WTC11 (cell line): ENCODE data around the gene TMEM178B. TPM values are rescaled to one million over a fixed set of nuclear protein-coding genes. Genes with fewer than 3 reads are reported as not detected.

Experiments
- ATAC-seq: fragments of 200-7000 bp; cut with Tn5 transposase; 2 replicates; pipeline ENCODE4 v1.10.0; 2021; ENCODE audit warnings: mild to moderate bottlenecking, moderate library complexity
- CTCF ChIA-PET: fragments of 300-600 bp; sonication (Branson Sonifier 250); formaldehyde crosslinking; loops from one replicate; lab custom pipeline; 2021; ENCODE audit warnings: antibody characterized with exemption; lab: Charles Lee
- POLR2A ChIA-PET: fragments of 350-600 bp; sonication (Branson Sonifier 250); formaldehyde crosslinking; loops from one replicate; lab custom pipeline; 2021; ENCODE audit warnings: antibody characterized with exemption; lab: Charles Lee
- DNase-seq: peaks from one replicate; pipeline ENCODE4 v3.0.0; 2021; ENCODE audit warnings: low spot score
- H3K27ac Mint-ChIP-seq: 2 replicates; pipeline ENCODE4 v1.8.0; 2021; ENCODE audit warnings: mixed read lengths
- H3K27me3 Mint-ChIP-seq: 2 replicates; pipeline ENCODE4 v1.8.0; 2021; ENCODE audit warnings: low read depth, mild to moderate bottlenecking, moderate library complexity, mixed read lengths
- H3K36me3 Mint-ChIP-seq: 2 replicates; pipeline ENCODE4 v1.8.0; 2021; ENCODE audit warnings: mixed read lengths
- H3K4me1 Mint-ChIP-seq: 2 replicates; pipeline ENCODE4 v1.8.0; 2022; ENCODE audit warnings: mixed read lengths
- H3K4me3 Mint-ChIP-seq: 2 replicates; pipeline ENCODE4 v1.8.0; 2021; ENCODE audit warnings: mild to moderate bottlenecking, moderate library complexity, mixed read lengths
- H3K9me3 Mint-ChIP-seq: 2 replicates; pipeline ENCODE4 v1.8.0; 2021; ENCODE audit warnings: mixed read lengths
- ELF4 ChIP-seq: sonication (generic); formaldehyde crosslinking; IDR thresholded peaks from 2 replicates; pipeline ENCODE4 v1.8.1; 2022; ENCODE audit warnings: low read depth, mild to moderate bottlenecking, moderate library complexity, missing genetic modification reagents
- FOXP1 ChIP-seq: sonication (generic); formaldehyde crosslinking; IDR thresholded peaks from 2 replicates; pipeline ENCODE4 v1.8.0; 2022; ENCODE audit warnings: missing genetic modification reagents, mild to moderate bottlenecking, moderate library complexity, borderline replicate concordance
- GABPB1 ChIP-seq: sonication (generic); formaldehyde crosslinking; IDR thresholded peaks from 2 replicates; pipeline ENCODE4 v1.8.1; 2023; ENCODE audit warnings: mild to moderate bottlenecking, missing genetic modification reagents
- GTF2I ChIP-seq: fragments of 250-450 bp; sonication (Bioruptor Pico); conservative IDR thresholded peaks from 2 replicates; pipeline ENCODE4 v1.4.0; 2021; ENCODE audit warnings: mild to moderate bottlenecking
- MXD4 ChIP-seq: fragments of 250-450 bp; sonication (Bioruptor Pico); IDR thresholded peaks from 2 replicates; pipeline ENCODE4 v1.8.0; 2021; ENCODE audit warnings: mild to moderate bottlenecking, moderate library complexity, borderline replicate concordance
- NFATC4 ChIP-seq: fragments of 250-450 bp; sonication (Bioruptor Pico); IDR thresholded peaks from 2 replicates; pipeline ENCODE4 v1.9.0; 2021; ENCODE audit warnings: mild to moderate bottlenecking
- NFE2L1 ChIP-seq: sonication (generic); formaldehyde crosslinking; IDR thresholded peaks from 2 replicates; pipeline ENCODE4 v1.8.1; 2023; ENCODE audit warnings: missing genetic modification reagents
- NFYB ChIP-seq: sonication (generic); formaldehyde crosslinking; conservative IDR thresholded peaks from 2 replicates; pipeline ENCODE4 v1.8.0; 2022; ENCODE audit warnings: low read depth, missing genetic modification reagents
- NR2C2 ChIP-seq: sonication (generic); formaldehyde crosslinking; IDR thresholded peaks from 2 replicates; pipeline ENCODE4 v1.8.0; 2022; ENCODE audit warnings: mild to moderate bottlenecking, missing genetic modification reagents
- SMAD4 ChIP-seq: sonication (generic); formaldehyde crosslinking; IDR thresholded peaks from 2 replicates; pipeline ENCODE4 v1.8.0; 2022; ENCODE audit warnings: mild to moderate bottlenecking, missing genetic modification reagents
- TCF7 ChIP-seq: sonication (generic); formaldehyde crosslinking; IDR thresholded peaks from 2 replicates; pipeline ENCODE4 v1.8.0; 2022; ENCODE audit warnings: mild to moderate bottlenecking, low read depth, missing genetic modification reagents, moderate library complexity
- ZNF396 ChIP-seq: fragments of 250-450 bp; sonication (Bioruptor Pico); IDR thresholded peaks from 2 replicates; pipeline ENCODE4 v1.8.0; 2021; ENCODE audit warnings: mild to moderate bottlenecking, moderate library complexity, borderline replicate concordance
- total RNA-seq: library from RNA; stranded (reverse); gene quantifications from 3 replicates; pipeline ENCODE4 v1.2.3, GENCODE V29; 2021
- TF ChIP-seq, protein P1 (sequence below): sonication (generic); formaldehyde crosslinking; IDR thresholded peaks from 2 replicates; pipeline ENCODE4 v1.8.0; 2022; ENCODE audit warnings: mild to moderate bottlenecking, missing genetic modification reagents
- TF ChIP-seq, protein P2 (sequence below): fragments of 250-450 bp; sonication (Bioruptor Pico); IDR thresholded peaks from 2 replicates; pipeline ENCODE4 v1.9.0; 2021; ENCODE audit warnings: mild to moderate bottlenecking
- TF ChIP-seq, protein P3 (sequence below): sonication (generic); formaldehyde crosslinking; IDR thresholded peaks from 2 replicates; pipeline ENCODE4 v1.8.1; 2023; ENCODE audit warnings: mild to moderate bottlenecking, missing genetic modification reagents, borderline replicate concordance
- TF ChIP-seq, protein P4 (sequence below): sonication (generic); formaldehyde crosslinking; IDR thresholded peaks from 2 replicates; pipeline ENCODE4 v1.8.1; 2022; ENCODE audit warnings: mild to moderate bottlenecking, moderate library complexity, missing genetic modification reagents
- TF ChIP-seq, protein P5 (sequence below): sonication (generic); formaldehyde crosslinking; IDR thresholded peaks from 2 replicates; pipeline ENCODE4 v1.8.1; 2022; ENCODE audit warnings: missing genetic modification reagents, borderline replicate concordance
- TF ChIP-seq, protein P6 (sequence below): fragments of 250-450 bp; sonication (Bioruptor Pico); IDR thresholded peaks from 2 replicates; pipeline ENCODE4 v1.8.0; 2021; ENCODE audit warnings: mild to moderate bottlenecking

TMEM178B gene
- total RNA-seq, 1 experiment from 2014 or later = 20.4 TPM

DNA sequence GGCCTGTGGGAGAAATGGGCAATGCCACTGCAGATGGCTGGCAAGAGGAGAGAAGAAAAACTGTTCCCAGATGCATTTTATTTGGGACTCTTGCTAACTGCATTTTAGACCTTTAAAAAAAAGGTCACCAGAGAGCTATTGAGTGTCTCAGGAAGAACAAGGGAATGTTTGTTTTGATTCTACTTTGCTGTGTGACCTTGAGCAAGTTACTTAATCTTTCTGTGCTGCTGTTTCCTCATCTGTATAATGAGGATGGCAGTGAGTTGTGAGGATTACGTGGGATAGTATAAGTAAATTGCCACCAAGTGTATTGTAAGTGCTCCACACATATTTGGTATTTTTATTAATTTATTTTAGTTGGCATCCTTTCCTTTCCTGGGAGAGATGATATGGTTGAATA, 335.4 kb downstream of the TMEM178B start:
- no peak for DNase-seq
- CTCF ChIA-PET = interaction anchor here (1.1 kb wide), 1 partner anchor 246 kb away, joined by 3 read pairs; no protein-coding TSS in a partner anchor
- no peak for ATAC-seq
- no peaks in the 10 kb centered on the region for H3K27me3 Mint-ChIP-seq
- no peaks in the 10 kb centered on the region; the same call in 1 of the 2 replicates for H3K9me3 Mint-ChIP-seq
- H3K36me3 Mint-ChIP-seq = 0 out of 2 replicates have a peak, but pooled peaks cover 2% of the 10 kb centered on the region
- H3K4me3 Mint-ChIP-seq = no peak overlapping the region
- no peak for TF ChIP-seq FOXP1 (CRISPR knock-in tag)
- TF ChIP-seq GTF2I = peak; percentile 86
- TF ChIP-seq NR2C2 (CRISPR knock-in tag) = no peak
- TF ChIP-seq NFE2L1 (CRISPR knock-in tag) = no peak
- no peak for TF ChIP-seq TCF7 (CRISPR knock-in tag)
- TF ChIP-seq, protein P1, sequence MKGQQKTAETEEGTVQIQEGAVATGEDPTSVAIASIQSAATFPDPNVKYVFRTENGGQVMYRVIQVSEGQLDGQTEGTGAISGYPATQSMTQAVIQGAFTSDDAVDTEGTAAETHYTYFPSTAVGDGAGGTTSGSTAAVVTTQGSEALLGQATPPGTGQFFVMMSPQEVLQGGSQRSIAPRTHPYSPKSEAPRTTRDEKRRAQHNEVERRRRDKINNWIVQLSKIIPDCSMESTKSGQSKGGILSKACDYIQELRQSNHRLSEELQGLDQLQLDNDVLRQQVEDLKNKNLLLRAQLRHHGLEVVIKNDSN (CRISPR knock-in tag) = no peak
- no peak for TF ChIP-seq SMAD4
- POLR2A ChIA-PET = no interaction called here
- peak overlapping the region; percentile 95 for H3K27ac Mint-ChIP-seq
- peaks cover 65% of the 10 kb centered on the region for H3K4me1 Mint-ChIP-seq

DNA sequence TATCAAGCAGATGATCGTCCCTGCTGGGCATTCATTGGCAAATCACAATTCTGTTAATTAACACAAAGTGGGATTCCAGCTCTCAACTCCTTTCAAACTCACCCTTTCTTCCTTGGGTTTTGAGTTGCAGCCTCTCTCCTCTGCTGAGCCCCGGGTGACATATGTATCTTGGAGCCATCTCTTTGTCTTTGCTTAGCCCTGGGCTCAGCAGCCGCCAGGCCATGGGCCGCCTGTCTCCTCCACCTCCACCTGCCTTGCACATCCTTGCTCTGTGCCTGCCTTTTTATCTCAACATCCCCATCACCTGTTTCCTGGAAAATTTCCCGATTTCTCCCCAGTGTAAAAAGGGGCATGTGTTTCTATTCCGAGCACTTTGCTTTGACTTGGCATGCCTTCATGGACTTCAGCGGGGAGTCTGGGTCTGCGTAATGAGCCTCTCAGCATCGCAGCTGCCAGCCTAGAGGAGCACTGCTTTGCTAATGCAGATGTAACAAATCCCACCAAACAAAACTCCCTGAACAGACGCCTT, 336.0 kb downstream of the TMEM178B start:
- Mint-ChIP-seq H3K4me3 (peak overlapping the region; percentile 35), H3K27me3 (no peaks in the 10 kb centered on the region), H3K4me1 (peaks cover 68% of the 10 kb centered on the region), H3K27ac (peak overlapping the region; percentile 95), H3K36me3 (no peaks in the 10 kb centered on the region), H3K9me3 (no peaks in the 10 kb centered on the region)
- CTCF ChIA-PET = no interaction called here
- DNase-seq = peak; percentile 37
- peak; percentile 87 for ATAC-seq
- POLR2A ChIA-PET = no interaction called here
- TF ChIP-seq, protein P2, sequence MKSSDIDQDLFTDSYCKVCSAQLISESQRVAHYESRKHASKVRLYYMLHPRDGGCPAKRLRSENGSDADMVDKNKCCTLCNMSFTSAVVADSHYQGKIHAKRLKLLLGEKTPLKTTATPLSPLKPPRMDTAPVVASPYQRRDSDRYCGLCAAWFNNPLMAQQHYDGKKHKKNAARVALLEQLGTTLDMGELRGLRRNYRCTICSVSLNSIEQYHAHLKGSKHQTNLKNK (CRISPR knock-in tag) = no peak
- TF ChIP-seq, protein P3, sequence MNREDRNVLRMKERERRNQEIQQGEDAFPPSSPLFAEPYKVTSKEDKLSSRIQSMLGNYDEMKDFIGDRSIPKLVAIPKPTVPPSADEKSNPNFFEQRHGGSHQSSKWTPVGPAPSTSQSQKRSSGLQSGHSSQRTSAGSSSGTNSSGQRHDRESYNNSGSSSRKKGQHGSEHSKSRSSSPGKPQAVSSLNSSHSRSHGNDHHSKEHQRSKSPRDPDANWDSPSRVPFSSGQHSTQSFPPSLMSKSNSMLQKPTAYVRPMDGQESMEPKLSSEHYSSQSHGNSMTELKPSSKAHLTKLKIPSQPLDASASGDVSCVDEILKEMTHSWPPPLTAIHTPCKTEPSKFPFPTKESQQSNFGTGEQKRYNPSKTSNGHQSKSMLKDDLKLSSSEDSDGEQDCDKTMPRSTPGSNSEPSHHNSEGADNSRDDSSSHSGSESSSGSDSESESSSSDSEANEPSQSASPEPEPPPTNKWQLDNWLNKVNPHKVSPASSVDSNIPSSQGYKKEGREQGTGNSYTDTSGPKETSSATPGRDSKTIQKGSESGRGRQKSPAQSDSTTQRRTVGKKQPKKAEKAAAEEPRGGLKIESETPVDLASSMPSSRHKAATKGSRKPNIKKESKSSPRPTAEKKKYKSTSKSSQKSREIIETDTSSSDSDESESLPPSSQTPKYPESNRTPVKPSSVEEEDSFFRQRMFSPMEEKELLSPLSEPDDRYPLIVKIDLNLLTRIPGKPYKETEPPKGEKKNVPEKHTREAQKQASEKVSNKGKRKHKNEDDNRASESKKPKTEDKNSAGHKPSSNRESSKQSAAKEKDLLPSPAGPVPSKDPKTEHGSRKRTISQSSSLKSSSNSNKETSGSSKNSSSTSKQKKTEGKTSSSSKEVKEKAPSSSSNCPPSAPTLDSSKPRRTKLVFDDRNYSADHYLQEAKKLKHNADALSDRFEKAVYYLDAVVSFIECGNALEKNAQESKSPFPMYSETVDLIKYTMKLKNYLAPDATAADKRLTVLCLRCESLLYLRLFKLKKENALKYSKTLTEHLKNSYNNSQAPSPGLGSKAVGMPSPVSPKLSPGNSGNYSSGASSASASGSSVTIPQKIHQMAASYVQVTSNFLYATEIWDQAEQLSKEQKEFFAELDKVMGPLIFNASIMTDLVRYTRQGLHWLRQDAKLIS (CRISPR knock-in tag) = no peak
- TF ChIP-seq GABPB1 (CRISPR knock-in tag) (no peak), NFATC4 (CRISPR knock-in tag) (no peak), NFYB (CRISPR knock-in tag) (no peak), ELF4 (CRISPR knock-in tag) (no peak), MXD4 (CRISPR knock-in tag) (no peak)
- TF ChIP-seq, protein P4, sequence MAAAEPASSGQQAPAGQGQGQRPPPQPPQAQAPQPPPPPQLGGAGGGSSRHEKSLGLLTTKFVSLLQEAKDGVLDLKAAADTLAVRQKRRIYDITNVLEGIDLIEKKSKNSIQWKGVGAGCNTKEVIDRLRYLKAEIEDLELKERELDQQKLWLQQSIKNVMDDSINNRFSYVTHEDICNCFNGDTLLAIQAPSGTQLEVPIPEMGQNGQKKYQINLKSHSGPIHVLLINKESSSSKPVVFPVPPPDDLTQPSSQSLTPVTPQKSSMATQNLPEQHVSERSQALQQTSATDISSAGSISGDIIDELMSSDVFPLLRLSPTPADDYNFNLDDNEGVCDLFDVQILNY (CRISPR knock-in tag) = no peak

DNA sequence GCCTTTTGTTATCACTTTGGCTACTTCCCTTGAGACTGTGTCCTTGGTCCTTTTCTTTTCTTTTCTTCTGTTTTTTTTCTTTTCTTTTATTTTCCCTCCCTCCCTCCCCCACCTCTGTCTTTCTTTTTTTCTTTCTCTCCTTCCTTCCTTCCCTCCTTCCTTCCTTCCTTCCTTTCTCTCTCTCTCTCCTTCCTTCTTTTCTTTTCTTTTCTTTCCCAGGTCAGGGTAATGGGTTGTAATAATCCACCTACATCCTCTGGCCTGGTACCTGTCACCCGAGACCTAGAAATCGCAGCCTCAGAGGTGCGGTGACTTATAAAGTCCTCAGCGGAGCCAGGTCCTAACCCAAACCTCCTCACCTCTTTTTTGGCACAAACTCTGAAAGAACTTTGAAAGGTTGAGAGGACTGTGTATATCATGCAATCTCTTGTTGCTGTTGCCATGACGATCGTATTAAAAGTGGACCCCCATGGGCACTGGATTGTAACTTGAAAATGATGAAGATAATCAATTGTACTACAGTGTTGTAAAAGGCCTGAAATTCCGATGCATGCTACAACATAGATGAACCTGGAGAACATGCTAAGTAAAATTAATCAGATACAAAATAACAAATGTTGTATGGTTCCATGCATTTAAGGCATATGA, 336.6 kb downstream of the TMEM178B start:
- ATAC-seq (peak; percentile 22), DNase-seq (no peak)
- Mint-ChIP-seq H3K9me3 (no peaks in the 10 kb centered on the region), H3K27ac (peak overlapping the region; percentile 95), H3K36me3 (no peaks in the 10 kb centered on the region), H3K4me3 (peak overlapping the region; percentile 53), H3K4me1 (peaks cover 71% of the 10 kb centered on the region), H3K27me3 (no peaks in the 10 kb centered on the region)
- CTCF ChIA-PET = no interaction called here
- TF ChIP-seq, protein P5, sequence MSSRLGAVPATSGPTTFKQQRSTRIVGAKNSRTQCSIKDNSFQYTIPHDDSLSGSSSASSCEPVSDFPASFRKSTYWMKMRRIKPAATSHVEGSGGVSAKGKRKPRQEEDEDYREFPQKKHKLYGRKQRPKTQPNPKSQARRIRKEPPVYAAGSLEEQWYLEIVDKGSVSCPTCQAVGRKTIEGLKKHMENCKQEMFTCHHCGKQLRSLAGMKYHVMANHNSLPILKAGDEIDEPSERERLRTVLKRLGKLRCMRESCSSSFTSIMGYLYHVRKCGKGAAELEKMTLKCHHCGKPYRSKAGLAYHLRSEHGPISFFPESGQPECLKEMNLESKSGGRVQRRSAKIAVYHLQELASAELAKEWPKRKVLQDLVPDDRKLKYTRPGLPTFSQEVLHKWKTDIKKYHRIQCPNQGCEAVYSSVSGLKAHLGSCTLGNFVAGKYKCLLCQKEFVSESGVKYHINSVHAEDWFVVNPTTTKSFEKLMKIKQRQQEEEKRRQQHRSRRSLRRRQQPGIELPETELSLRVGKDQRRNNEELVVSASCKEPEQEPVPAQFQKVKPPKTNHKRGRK (CRISPR knock-in tag) = peak; percentile 94
- no peak for TF ChIP-seq ZNF396 (CRISPR knock-in tag)
- TF ChIP-seq, protein P6, sequence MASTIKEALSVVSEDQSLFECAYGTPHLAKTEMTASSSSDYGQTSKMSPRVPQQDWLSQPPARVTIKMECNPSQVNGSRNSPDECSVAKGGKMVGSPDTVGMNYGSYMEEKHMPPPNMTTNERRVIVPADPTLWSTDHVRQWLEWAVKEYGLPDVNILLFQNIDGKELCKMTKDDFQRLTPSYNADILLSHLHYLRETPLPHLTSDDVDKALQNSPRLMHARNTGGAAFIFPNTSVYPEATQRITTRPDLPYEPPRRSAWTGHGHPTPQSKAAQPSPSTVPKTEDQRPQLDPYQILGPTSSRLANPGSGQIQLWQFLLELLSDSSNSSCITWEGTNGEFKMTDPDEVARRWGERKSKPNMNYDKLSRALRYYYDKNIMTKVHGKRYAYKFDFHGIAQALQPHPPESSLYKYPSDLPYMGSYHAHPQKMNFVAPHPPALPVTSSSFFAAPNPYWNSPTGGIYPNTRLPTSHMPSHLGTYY = no peak
- no peak for TF ChIP-seq NFE2L1 (CRISPR knock-in tag)
- POLR2A ChIA-PET = no interaction called here
